ENCODE measurements around the gene KAZALD1. TPM values are rescaled to one million over a fixed set of nuclear protein-coding genes. Genes with fewer than 3 reads are reported as not detected.

Gene KAZALD1
- polyA plus RNA-seq, 1 donor from 2014 or later = 1.6 TPM

- no peaks in the 10 kb centered on the region for H3K9me2 ChIP-seq (ENCODE audit: insufficient read depth, low read length)
- H3K4me2 ChIP-seq (ENCODE audit: low read length) = no peak overlapping the region
- H3K79me2 ChIP-seq (replicated peaks; ENCODE audit: insufficient read depth, low read length) = no peaks in the 10 kb centered on the region
- no peaks in the 10 kb centered on the region for H4K20me1 ChIP-seq (ENCODE audit: insufficient read depth)
- no peak overlapping the region for H2AFZ ChIP-seq (ENCODE audit: low read depth, low read length)
- peaks cover under 1% of the 10 kb centered on the region for H3K27me3 ChIP-seq (ENCODE audit: insufficient read depth, low read depth, low read length)
- no peak overlapping the region for H3K27ac ChIP-seq (ENCODE audit: low read length)
- H3K36me3 ChIP-seq (ENCODE audit: insufficient read depth, low read length) = no peaks in the 10 kb centered on the region
- H3F3A ChIP-seq (ENCODE audit: insufficient read depth, low read length, poor library complexity, severe bottlenecking) = peaks cover 4% of the 10 kb centered on the region
- no peak overlapping the region for H3K4me3 ChIP-seq (ENCODE audit: low read length)
- TF ChIP-seq TAF1 (IDR thresholded peaks at IDR 0.05; ENCODE audit: low read depth) (no peak), RAD21 (conservative IDR thresholded peaks at IDR 0.05) (no peak), POLR2AphosphoS5 (IDR thresholded peaks at IDR 0.05) (no peak)
- no peaks in the 10 kb centered on the region for H3K9me3 ChIP-seq (ENCODE audit: low read length)
- H3K9ac ChIP-seq (ENCODE audit: low read length) = no peak overlapping the region
Observed at GRCh38 chr10:101040061-101040460, 21.7 kb upstream of the KAZALD1 start.

GRCh38 chr10:101040851-101041250 lies 20.9 kb upstream of the KAZALD1 start:
- H3K27ac ChIP-seq (ENCODE audit: low read length) = no peak overlapping the region
- peaks cover 5% of the 10 kb centered on the region for H3K27me3 ChIP-seq (ENCODE audit: insufficient read depth, low read depth, low read length)
- H4K20me1 ChIP-seq (ENCODE audit: insufficient read depth) = no peaks in the 10 kb centered on the region

More at GRCh38 chr10:101040851-101041250, 20.9 kb upstream of the KAZALD1 start:
- no peaks in the 10 kb centered on the region for H3K9me3 ChIP-seq (ENCODE audit: low read length)
- peaks cover 4% of the 10 kb centered on the region for H3F3A ChIP-seq (ENCODE audit: insufficient read depth, low read length, poor library complexity, severe bottlenecking)
- no peak overlapping the region for H3K9ac ChIP-seq (ENCODE audit: low read length)
- TF ChIP-seq MXI1 (conservative IDR thresholded peaks at IDR 0.05; ENCODE audit: poor library complexity, severe bottlenecking) (no peak), REST (IDR thresholded peaks at IDR 0.05; ENCODE audit: borderline replicate concordance) (no peak), EZH2 (IDR thresholded peaks at IDR 0.05; ENCODE audit: borderline replicate concordance, insufficient read depth, low read length, poor library complexity, severe bottlenecking) (no peak), RAD21 (conservative IDR thresholded peaks at IDR 0.05) (no peak), EP300 (conservative IDR thresholded peaks at IDR 0.05; ENCODE audit: poor library complexity, severe bottlenecking) (no peak), SMC3 (conservative IDR thresholded peaks at IDR 0.05; ENCODE audit: poor library complexity) (no peak), CTCF (IDR thresholded peaks at IDR 0.05; ENCODE audit: poor library complexity, severe bottlenecking) (no peak), TAF1 (IDR thresholded peaks at IDR 0.05; ENCODE audit: low read depth) (no peak), POLR2AphosphoS5 (IDR thresholded peaks at IDR 0.05) (no peak)
- H3K36me3 ChIP-seq (ENCODE audit: insufficient read depth, low read length) = no peaks in the 10 kb centered on the region
- no peaks in the 10 kb centered on the region for H3K79me2 ChIP-seq (replicated peaks; ENCODE audit: insufficient read depth, low read length)
- no peak overlapping the region for H3K4me2 ChIP-seq (ENCODE audit: low read length)
- no peak overlapping the region for H2AFZ ChIP-seq (ENCODE audit: low read depth, low read length)
- no peak overlapping the region for H3K4me3 ChIP-seq (ENCODE audit: low read length)
- H3K9me2 ChIP-seq (ENCODE audit: insufficient read depth, low read length) = no peaks in the 10 kb centered on the region
